H1 (cell line): ENCODE measurements around the gene JAKMIP3. TPM values are rescaled to one million over a fixed set of nuclear protein-coding genes. Genes with fewer than 3 reads are reported as not detected.

Experiments used
- CTCF ChIA-PET: fragments of 300-600 bp; sonication (Branson Sonifier 250); formaldehyde crosslinking; loops from one replicate; lab custom pipeline; 2021; ENCODE audit not compliant: partially characterized antibody; lab: Charles Lee
- POLR2A ChIA-PET: fragments of 300-600 bp; sonication (Branson Sonifier 250); formaldehyde crosslinking; loops from one replicate; lab custom pipeline; 2021; ENCODE audit warnings: inconsistent platforms; ENCODE audit not compliant: partially characterized antibody; lab: Charles Lee
- DNase-seq, 2 experiments: peaks; one replicate each; pipeline versions ENCODE4 v3.0.0 to v3.0.0-alpha.2; 2010 to 2022; ENCODE audit warnings: low spot score in 2 of 2, low read depth in 1 of 2, mixed read lengths in 1 of 2
- FAIRE-seq: peaks from 2 replicates; lab custom pipeline; 2011; peaks lifted over from hg19 to GRCh38; lab: Jason Lieb, UNC
- H2AFZ ChIP-seq: 2 replicates; pipeline ENCODE4 v1.8.1; 2012; ENCODE audit warnings: low read length, inconsistent platforms
- H2AK5ac ChIP-seq: 2 replicates; pipeline ENCODE4 v1.6.1; 2013; ENCODE audit warnings: low read depth, low read length
- H2BK120ac ChIP-seq: replicated peaks from 2 replicates; pipeline ENCODE3; 2013; ENCODE audit warnings: low read depth, low read length, inconsistent platforms
- H2BK12ac ChIP-seq: 2 replicates; pipeline ENCODE4 v1.6.1; 2013; ENCODE audit warnings: low read depth, low read length
- H2BK15ac ChIP-seq: 2 replicates; pipeline ENCODE4 v1.6.1; 2013; ENCODE audit warnings: low read length
- H2BK20ac ChIP-seq: 2 replicates; pipeline ENCODE4 v1.6.1; 2013; ENCODE audit warnings: low read length
- H2BK5ac ChIP-seq: 2 replicates; pipeline ENCODE4 v1.6.1; 2013; ENCODE audit warnings: low read depth, low read length
- H3K14ac ChIP-seq: 2 replicates; pipeline ENCODE4 v1.6.1; 2013; ENCODE audit warnings: inconsistent platforms; ENCODE audit not compliant: insufficient read length
- H3K18ac ChIP-seq: 2 replicates; pipeline ENCODE4 v1.6.1; 2013; ENCODE audit warnings: low read length; ENCODE audit errors: extremely low read depth
- H3K23ac ChIP-seq: 2 replicates; pipeline ENCODE4 v1.6.1; 2013; ENCODE audit warnings: inconsistent platforms; ENCODE audit not compliant: insufficient read length
- H3K23me2 ChIP-seq: 2 replicates; pipeline ENCODE4 v1.6.1; 2013; ENCODE audit warnings: low read depth, low read length
- H3K27ac ChIP-seq: 2 replicates; pipeline ENCODE4 v1.6.1; 2011; ENCODE audit warnings: low read depth, low read length, inconsistent platforms
- H3K27me3 ChIP-seq, 4 experiments: replicated peaks in 1 of 4; 1 replicate in 1 of 4; 2 replicates in 3 of 4; pipeline versions ENCODE4 v1.6.1 to v1.8.1; 2011 to 2013; ENCODE audit warnings: low read length in 3 of 4, mild to moderate bottlenecking in 3 of 4, inconsistent platforms in 2 of 4, mixed read lengths in 2 of 4, moderate library complexity in 1 of 4; ENCODE audit not compliant: control insufficient read depth in 3 of 4, insufficient read depth in 3 of 4; ENCODE audit errors: extremely low read depth in 1 of 4
- H3K36me3 ChIP-seq, 4 experiments: 2 replicates each; pipeline versions ENCODE4 v1.6.1 to v1.8.1; 2011 to 2013; ENCODE audit warnings: mild to moderate bottlenecking in 4 of 4, low read length in 3 of 4, moderate library complexity in 2 of 4, control low read depth in 1 of 4, inconsistent platforms in 1 of 4; ENCODE audit not compliant: insufficient read depth in 4 of 4, control insufficient read depth in 2 of 4
- H3K4ac ChIP-seq: replicated peaks from 2 replicates; pipeline ENCODE3; 2013; ENCODE audit warnings: low read length, low read depth, mixed read lengths, inconsistent platforms; ENCODE audit not compliant: insufficient read length
- H3K4me1 ChIP-seq, 4 experiments: replicated peaks in 1 of 4; 1 replicate in 1 of 4; 2 replicates in 3 of 4; pipeline versions ENCODE4 v1.6.1 to v1.8.1; 2011 to 2013; ENCODE audit warnings: low read length in 3 of 4, inconsistent platforms in 2 of 4, mixed read lengths in 1 of 4; ENCODE audit not compliant: insufficient read depth in 4 of 4, control insufficient read depth in 3 of 4
- H3K4me2 ChIP-seq, 2 experiments: 2 replicates each; pipeline versions ENCODE4 v1.6.1 to v1.8.1; 2011 to 2013; ENCODE audit warnings: low read depth in 2 of 2, low read length in 2 of 2, control low read depth in 1 of 2, inconsistent platforms in 1 of 2, mild to moderate bottlenecking in 1 of 2; ENCODE audit not compliant: insufficient read depth in 1 of 2
- H3K4me3 ChIP-seq, 4 experiments: fragments of 200-600, 300-600 bp in 1 of 4; sonication (generic), shearing (Covaris generic), sonication (Bioruptor Twin) in 1 of 4; 2 replicates each; pipeline versions ENCODE4 v1.5.1 to v1.8.1; 2011 to 2016; ENCODE audit warnings: low read length in 4 of 4, low read depth in 3 of 4, control low read depth in 2 of 4, inconsistent platforms in 2 of 4, mild to moderate bottlenecking in 2 of 4, mixed read lengths in 1 of 4, moderate library complexity in 1 of 4; ENCODE audit not compliant: insufficient read depth in 2 of 4; ENCODE audit errors: extremely low read depth in 1 of 4
- H3K56ac ChIP-seq: replicated peaks from 2 replicates; pipeline ENCODE3; 2013; ENCODE audit warnings: low read depth, mild to moderate bottlenecking, mixed read lengths, low read length, inconsistent platforms; ENCODE audit not compliant: insufficient read length
- H3K79me1 ChIP-seq: 2 replicates; pipeline ENCODE4 v1.6.1; 2013; ENCODE audit warnings: low read depth, low read length, control low read depth
- H3K79me2 ChIP-seq, 2 experiments: 2 replicates each; pipeline versions ENCODE4 v1.6.1 to v1.8.1; 2012 to 2013; ENCODE audit warnings: low read length in 2 of 2, mild to moderate bottlenecking in 2 of 2, inconsistent platforms in 1 of 2; ENCODE audit not compliant: insufficient read depth in 2 of 2, control insufficient read depth in 1 of 2
- H3K9ac ChIP-seq, 4 experiments: replicated peaks in 1 of 4; 1 replicate in 1 of 4; 2 replicates in 3 of 4; pipeline versions ENCODE4 v1.6.1 to v1.8.1; 2011 to 2013; ENCODE audit warnings: low read depth in 3 of 4, low read length in 3 of 4, control low read depth in 2 of 4, mild to moderate bottlenecking in 2 of 4, moderate library complexity in 2 of 4, inconsistent platforms in 1 of 4; ENCODE audit errors: extremely low read depth in 1 of 4
- H3K9me3 ChIP-seq, 2 experiments: 2 replicates each; pipeline versions ENCODE4 v1.6.1 to v1.8.1; 2012 to 2013; ENCODE audit warnings: mild to moderate bottlenecking in 2 of 2, moderate library complexity in 2 of 2, control low read depth in 1 of 2, inconsistent platforms in 1 of 2, low read depth in 1 of 2, low read length in 1 of 2, mixed read lengths in 1 of 2; ENCODE audit not compliant: insufficient read depth in 2 of 2
- H4K20me1 ChIP-seq, 2 experiments: replicated peaks in 1 of 2; 2 replicates each; pipeline versions ENCODE3 to v1.8.1; 2011 to 2013; ENCODE audit warnings: inconsistent platforms in 2 of 2, low read length in 2 of 2, mild to moderate bottlenecking in 1 of 2; ENCODE audit not compliant: insufficient read depth in 2 of 2, control insufficient read depth in 1 of 2
- H4K5ac ChIP-seq: 2 replicates; pipeline ENCODE4 v1.6.1; 2013; ENCODE audit warnings: low read length, low read depth, mixed read lengths, inconsistent platforms; ENCODE audit not compliant: insufficient read length
- H4K8ac ChIP-seq: 2 replicates; pipeline ENCODE4 v1.8.0; 2013; ENCODE audit warnings: mild to moderate bottlenecking, moderate library complexity, low read length, inconsistent platforms; ENCODE audit not compliant: insufficient read depth; ENCODE audit errors: extremely low read depth
- H4K91ac ChIP-seq: replicated peaks from 2 replicates; pipeline ENCODE3; 2013; ENCODE audit warnings: low read length, mixed read lengths, inconsistent platforms; ENCODE audit not compliant: insufficient read length
- CTBP2 ChIP-seq: IDR thresholded peaks from 2 replicates; pipeline ENCODE4 v1.7.0; 2011; ENCODE audit warnings: borderline replicate concordance, mild to moderate bottlenecking, moderate library complexity, mixed read lengths, low read length; ENCODE audit not compliant: insufficient read depth, insufficient read length
- GTF2F1 ChIP-seq: IDR thresholded peaks from 2 replicates; pipeline ENCODE4 v1.6.1; 2012; ENCODE audit warnings: low read depth, low read length, improper control_type of control experiment, borderline replicate concordance
- JUN ChIP-seq: IDR thresholded peaks from 2 replicates; pipeline ENCODE4 v1.6.1; 2011; ENCODE audit warnings: low read depth, mild to moderate bottlenecking, improper control_type of control experiment, low read length
- KDM1A ChIP-seq: fragments of 200-600, 300-600 bp; sonication (generic); IDR thresholded peaks from 2 replicates; pipeline ENCODE4 v1.7.1; 2016; ENCODE audit warnings: mild to moderate bottlenecking, low read length, borderline replicate concordance
- KDM5A ChIP-seq: fragments of 200-600 bp; IDR thresholded peaks from 2 replicates; pipeline ENCODE4 v1.7.1; 2012; ENCODE audit warnings: mild to moderate bottlenecking, low read length, inconsistent platforms, mixed read lengths
- MAFK ChIP-seq: IDR thresholded peaks from 2 replicates; pipeline ENCODE4 v1.6.1; 2012; ENCODE audit warnings: low read depth, mild to moderate bottlenecking, improper control_type of control experiment, low read length
- POLR2A ChIP-seq, 2 experiments: IDR thresholded peaks; 1 replicate in 1 of 2; 2 replicates in 1 of 2; pipeline ENCODE4 v1.6.1; 2011; ENCODE audit warnings: low read depth in 2 of 2, low read length in 2 of 2, mild to moderate bottlenecking in 2 of 2; ENCODE audit errors: control extremely low read depth in 1 of 2
- POU5F1 ChIP-seq: IDR thresholded peaks from 2 replicates; pipeline ENCODE4 v1.6.1; 2011; ENCODE audit warnings: low read depth, mild to moderate bottlenecking, low read length, moderate library complexity
- SIN3A ChIP-seq, 2 experiments: IDR thresholded peaks in 1 of 2; conservative IDR thresholded peaks in 1 of 2; 2 replicates each; pipeline ENCODE4 v1.6.1; 2011 to 2012; ENCODE audit warnings: low read length in 2 of 2, improper control_type of control experiment in 1 of 2, low read depth in 1 of 2, mild to moderate bottlenecking in 1 of 2
- WGBS, 2 experiments: shearing (Covaris generic) in 1 of 2; methylation state at CpG; one replicate each; pipeline versions ENCODE4 v1.1.6 to v1.1.7; 2013 to 2015; ENCODE audit warnings: low lambda C conversion rate in 2 of 2, mixed read lengths in 2 of 2, inconsistent platforms in 1 of 2, low coverage in 1 of 2, missing lambda C conversion rate in 1 of 2; ENCODE audit not compliant: insufficient replicate concordance in 2 of 2, insufficient coverage in 1 of 2, insufficient read length in 1 of 2; ENCODE audit errors: extremely low coverage in 1 of 2, missing lambda C conversion rate in 1 of 2; 5-methylcytosine and 5-hydroxymethylcytosine counted together
- polyA plus RNA-seq, 7 experiments: library from polyadenylated mRNA; depleted of rRNA in 3 of 7; stranded (reverse) in 5 of 7; unstranded in 2 of 7; fragments of >200 nt in 5 of 7; fragments of 200-250 nt in 2 of 7; gene quantifications; 1 replicate in 5 of 7; 2 replicates in 1 of 7; 4 replicates in 1 of 7; pipeline versions ENCODE4 v1.2.1 to v1.2.3, GENCODE V29; 2011 to 2013; ENCODE audit warnings: missing spikeins in 2 of 7, mixed read lengths in 2 of 7
- total RNA-seq: library from RNA; stranded (reverse); fragmentation: NEBNext Ultra II Directional; extraction: Animal tissue kit (Norgen Biotek cat#: 25700); gene quantifications from 2 replicates; pipeline ENCODE4 v1.2.1, GENCODE V29; 2021

Gene JAKMIP3
- total and polyA plus RNA-seq, 2 of the 8 experiments (the other 6 are each of a cell fraction or from before 2014, with no cell fraction given) = 0.83 to 0.91 TPM

DNA sequence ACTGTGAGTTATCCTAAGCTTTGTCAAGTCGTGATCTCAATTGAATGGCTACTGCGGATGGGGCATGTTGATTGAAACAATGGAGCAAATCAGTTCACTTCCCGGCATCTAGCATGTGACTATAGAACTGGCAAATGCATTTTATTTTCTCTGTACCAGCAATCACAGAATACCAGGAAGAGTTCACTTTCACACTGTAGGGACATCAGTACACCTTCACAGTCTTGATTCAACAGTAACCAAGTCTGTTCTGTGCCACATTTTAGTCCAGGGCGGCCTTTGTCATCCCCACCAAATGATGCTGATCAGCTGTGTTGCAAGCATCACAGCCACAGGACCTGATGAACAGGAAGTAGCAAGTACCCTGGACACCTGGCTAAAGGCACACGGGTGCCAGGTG, 32.1 kb upstream of the JAKMIP3 start:
- H3K27ac ChIP-seq = no peak overlapping the region
- peaks cover 0 to 10% (median 8%) of the 10 kb centered on the region in 4 experiments; a peak in 6 of 7 replicates for H3K4me1 ChIP-seq
- no peak overlapping the region for H4K8ac ChIP-seq
- no peak overlapping the region for H3K4me2 ChIP-seq
- H3K23me2 ChIP-seq = peaks cover 11% of the 10 kb centered on the region; the same call in 1 of the 2 replicates
- H3K23ac ChIP-seq = no peak overlapping the region
- H2BK5ac ChIP-seq = no peak overlapping the region
- POLR2A ChIA-PET = interaction anchor here (0.7 kb wide), 1 partner anchor 25 kb away, joined by 3 read pairs; no protein-coding TSS in a partner anchor
- H2AFZ ChIP-seq = no peak overlapping the region
- TF ChIP-seq POU5F1 = no peak
- no peak for TF ChIP-seq GTF2F1
- TF ChIP-seq SIN3A (conservative IDR thresholded peaks at IDR 0.05 in 1 of 2, IDR thresholded peaks at IDR 0.05 in 1 of 2; ENCODE audit: low read depth in 1 of 2, low read length in 2 of 2) = no peak
- no peak for TF ChIP-seq CTBP2
- TF ChIP-seq JUN = no peak
- TF ChIP-seq KDM1A = no peak
- TF ChIP-seq KDM5A = no peak
- TF ChIP-seq MAFK = no peak
- no peak for TF ChIP-seq POLR2A (IDR thresholded peaks at IDR 0.05; ENCODE audit: control extremely low read depth in 1 of 2, low read depth in 2 of 2, low read length in 2 of 2)
- no peaks in the 10 kb centered on the region for H3K79me2 ChIP-seq
- H4K5ac ChIP-seq = no peak overlapping the region
- H3K4ac ChIP-seq = no peak overlapping the region
- H3K9me3 ChIP-seq = peaks cover 0 to 2% of the 10 kb centered on the region in 2 experiments; a peak in 1 of 4 replicates
- no peak overlapping the region for H4K91ac ChIP-seq
- no peaks in the 10 kb centered on the region for H3K36me3 ChIP-seq
- no peak overlapping the region for H2BK120ac ChIP-seq
- no peak overlapping the region for H3K14ac ChIP-seq
- no peak overlapping the region for H2BK20ac ChIP-seq
- no peak overlapping the region for H2AK5ac ChIP-seq
- WGBS, 2 experiments = 86% methylated on average over 5 of the region's 5 CpGs; no CpG with 5 or more reads in 1 of the 2 experiments
- H3K27me3 ChIP-seq = peaks cover 10 to 46% (median 32%) of the 10 kb centered on the region in 4 experiments
- CTCF ChIA-PET = interaction anchor here (2.3 kb wide), 1 partner anchor 11 kb away, joined by 9 read pairs; no protein-coding TSS in a partner anchor
- no peaks in the 10 kb centered on the region for H3K79me1 ChIP-seq
- no peak overlapping the region for H3K4me3 ChIP-seq
- H2BK15ac ChIP-seq = no peak overlapping the region
- H4K20me1 ChIP-seq = no peaks in the 10 kb centered on the region
- no peak overlapping the region for H3K9ac ChIP-seq
- DNase-seq (no peak), FAIRE-seq (no peak)
- no peak overlapping the region for H2BK12ac ChIP-seq
- H3K56ac ChIP-seq = no peak overlapping the region
- no peak overlapping the region for H3K18ac ChIP-seq
